ENCODE results near the gene MYO1D. TPM values are rescaled to one million over a fixed set of nuclear protein-coding genes. Genes with fewer than 3 reads are reported as not detected.

Gene MYO1D
- total RNA-seq, 1 experiment from 2014 or later = 206 TPM

DNA sequence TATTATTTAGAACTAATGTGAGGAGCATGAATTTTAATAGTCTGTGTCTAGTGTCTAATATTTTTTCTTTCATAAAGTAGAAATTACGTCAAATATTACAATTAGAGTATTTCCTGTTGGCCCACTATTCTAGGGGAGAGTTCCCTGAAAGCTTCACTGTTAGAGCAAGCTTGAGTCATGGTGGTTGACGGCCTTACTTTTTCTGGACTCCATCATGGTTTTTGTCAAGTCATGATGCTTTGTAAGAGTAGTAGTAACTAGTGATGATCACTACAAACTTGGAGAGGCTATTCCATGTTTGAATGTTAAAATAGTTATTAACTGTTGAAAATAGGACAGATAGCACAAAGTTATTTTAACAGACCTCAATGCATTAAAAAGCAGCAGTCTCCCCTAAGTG is 431.0 kb downstream of the MYO1D start:
- intact Hi-C loops (cut with micrococcal nuclease; ENCODE audit: unreplicated experiment) = no loop called here
- no TSS peak for BruUV-seq (replicated peaks)
- H3K4me3 Mint-ChIP-seq (ENCODE audit: unreplicated experiment) = peak overlapping the region; percentile 75
- Histone ChIP-seq H3K36me3 (ENCODE audit: control insufficient read depth, insufficient read depth, low read length) (no peaks in the 10 kb centered on the region; the same call in none of the 2 replicates), H3K4me3 (ENCODE audit: low read depth, low read length) (peak overlapping the region; percentile 93), H3K4me1 (peaks cover 18% of the 10 kb centered on the region), H3K9me3 (no peaks in the 10 kb centered on the region), H3K27me3 (replicated peaks; ENCODE audit: control insufficient read depth, insufficient read depth, low read length) (no peaks in the 10 kb centered on the region)
- H3K27ac Mint-ChIP-seq (ENCODE audit: unreplicated experiment) = peak overlapping the region; percentile 37
- ChIA-PET POLR2A (no interaction called here), CTCF (no interaction called here)
- peaks cover 66% of the 10 kb centered on the region for H3K36me3 Mint-ChIP-seq (ENCODE audit: insufficient read depth, unreplicated experiment)
- no peaks in the 10 kb centered on the region for H3K9me3 Mint-ChIP-seq (ENCODE audit: unreplicated experiment)
- H3K4me1 Mint-ChIP-seq (ENCODE audit: low read depth, unreplicated experiment) = peaks cover 17% of the 10 kb centered on the region
- TF ChIP-seq, protein P1, sequence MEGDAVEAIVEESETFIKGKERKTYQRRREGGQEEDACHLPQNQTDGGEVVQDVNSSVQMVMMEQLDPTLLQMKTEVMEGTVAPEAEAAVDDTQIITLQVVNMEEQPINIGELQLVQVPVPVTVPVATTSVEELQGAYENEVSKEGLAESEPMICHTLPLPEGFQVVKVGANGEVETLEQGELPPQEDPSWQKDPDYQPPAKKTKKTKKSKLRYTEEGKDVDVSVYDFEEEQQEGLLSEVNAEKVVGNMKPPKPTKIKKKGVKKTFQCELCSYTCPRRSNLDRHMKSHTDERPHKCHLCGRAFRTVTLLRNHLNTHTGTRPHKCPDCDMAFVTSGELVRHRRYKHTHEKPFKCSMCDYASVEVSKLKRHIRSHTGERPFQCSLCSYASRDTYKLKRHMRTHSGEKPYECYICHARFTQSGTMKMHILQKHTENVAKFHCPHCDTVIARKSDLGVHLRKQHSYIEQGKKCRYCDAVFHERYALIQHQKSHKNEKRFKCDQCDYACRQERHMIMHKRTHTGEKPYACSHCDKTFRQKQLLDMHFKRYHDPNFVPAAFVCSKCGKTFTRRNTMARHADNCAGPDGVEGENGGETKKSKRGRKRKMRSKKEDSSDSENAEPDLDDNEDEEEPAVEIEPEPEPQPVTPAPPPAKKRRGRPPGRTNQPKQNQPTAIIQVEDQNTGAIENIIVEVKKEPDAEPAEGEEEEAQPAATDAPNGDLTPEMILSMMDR (IDR thresholded peaks at IDR 0.05; ENCODE audit: insufficient read depth in 1 of 2, low read depth in 1 of 2, low read length in 1 of 2, severe bottlenecking in 1 of 2, unreplicated experiment in 1 of 2) = no peak
- no peaks in the 10 kb centered on the region for H3K27me3 Mint-ChIP-seq (ENCODE audit: insufficient read depth, unreplicated experiment)
- DNase-seq = no peak

DNA sequence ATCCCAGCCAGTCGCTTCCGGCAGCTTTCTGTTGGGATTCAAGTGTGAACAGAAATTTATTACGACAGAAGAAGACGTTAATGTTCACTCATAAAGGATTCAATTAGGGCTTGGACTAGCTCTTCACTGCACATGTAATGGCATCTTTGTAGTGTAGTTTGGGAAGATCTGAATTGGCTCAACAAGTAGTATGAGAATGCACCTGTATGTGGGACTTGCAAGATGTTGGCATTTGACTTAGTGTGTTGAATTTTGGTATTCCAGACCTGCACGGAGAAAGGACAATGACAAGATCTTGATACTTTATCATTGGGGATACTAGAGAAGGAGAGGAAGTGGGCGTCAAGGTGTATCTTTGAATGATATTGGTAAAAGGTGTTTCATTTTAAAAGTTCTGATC is 431.4 kb downstream of the MYO1D start:
- POLR2A ChIA-PET = interaction anchor here (1.0 kb wide), 1 partner anchor 24 kb away, joined by 4 read pairs; no protein-coding TSS in a partner anchor
- BruUV-seq (replicated peaks) = TSS peak; percentile 47
- Histone ChIP-seq H3K4me3 (ENCODE audit: low read depth, low read length) (peak overlapping the region; percentile 93), H3K27me3 (replicated peaks; ENCODE audit: control insufficient read depth, insufficient read depth, low read length) (no peaks in the 10 kb centered on the region), H3K4me1 (peaks cover 20% of the 10 kb centered on the region), H3K9me3 (no peaks in the 10 kb centered on the region), H3K36me3 (ENCODE audit: control insufficient read depth, insufficient read depth, low read length) (no peaks in the 10 kb centered on the region; the same call in 1 of the 2 replicates)
- H3K4me1 Mint-ChIP-seq (ENCODE audit: low read depth, unreplicated experiment) = peaks cover 22% of the 10 kb centered on the region
- H3K9me3 Mint-ChIP-seq (ENCODE audit: unreplicated experiment) = no peaks in the 10 kb centered on the region
- H3K27me3 Mint-ChIP-seq (ENCODE audit: insufficient read depth, unreplicated experiment) = no peaks in the 10 kb centered on the region
- intact Hi-C loops (cut with micrococcal nuclease; ENCODE audit: unreplicated experiment) = no loop called here
- H3K36me3 Mint-ChIP-seq (ENCODE audit: insufficient read depth, unreplicated experiment) = peaks cover 61% of the 10 kb centered on the region
- no peak for DNase-seq
- peak overlapping the region; percentile 37 for H3K27ac Mint-ChIP-seq (ENCODE audit: unreplicated experiment)
- TF ChIP-seq, protein P1 (IDR thresholded peaks at IDR 0.05; ENCODE audit: insufficient read depth in 1 of 2, low read depth in 1 of 2, low read length in 1 of 2, severe bottlenecking in 1 of 2, unreplicated experiment in 1 of 2) = no peak
- H3K4me3 Mint-ChIP-seq (ENCODE audit: unreplicated experiment) = peak overlapping the region; percentile 75
- CTCF ChIA-PET = interaction anchor here (1.2 to 1.8 kb wide), 2 partner anchors 43 to 193 kb away, joined by 3 to 7 read pairs; no protein-coding TSS in a partner anchor

DNA sequence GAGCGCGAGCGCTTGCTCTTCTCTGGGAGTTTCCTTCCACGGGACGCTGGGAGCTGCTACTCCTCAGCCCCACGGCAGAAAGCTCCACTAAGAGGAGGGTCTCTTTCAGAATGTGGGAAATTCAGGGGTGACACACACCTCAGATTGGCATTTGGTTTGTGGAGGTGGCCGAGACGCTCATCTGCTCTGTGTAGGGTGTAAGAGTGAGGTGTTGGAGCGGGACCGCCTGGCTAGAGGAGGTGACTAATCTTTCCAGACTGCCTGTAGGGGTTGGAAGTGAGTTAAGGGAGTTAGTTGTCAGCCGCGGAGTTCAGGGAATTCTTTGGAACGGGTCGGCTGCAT is 431.9 kb downstream of the MYO1D start:
- ChIA-PET CTCF (interaction anchor here (1.1 to 1.8 kb wide), 4 partner anchors 44 to 192 kb away, joined by 3 to 7 read pairs (median 5); no protein-coding TSS in a partner anchor), POLR2A (interaction anchor here (0.6 to 1.5 kb wide), 6 partner anchors 13 to 103 kb away, joined by 3 to 18 read pairs (median 4); partner anchors contain the start of gene CDK5R1)
- intact Hi-C loops (cut with micrococcal nuclease; ENCODE audit: unreplicated experiment) = no loop called here
- peaks cover 56% of the 10 kb centered on the region for H3K36me3 Mint-ChIP-seq (ENCODE audit: insufficient read depth, unreplicated experiment)
- peaks cover 22% of the 10 kb centered on the region for H3K4me1 Mint-ChIP-seq (ENCODE audit: low read depth, unreplicated experiment)
- TF ChIP-seq, protein P1 (IDR thresholded peaks at IDR 0.05; ENCODE audit: insufficient read depth in 1 of 2, low read depth in 1 of 2, low read length in 1 of 2, severe bottlenecking in 1 of 2, unreplicated experiment in 1 of 2) = no peak
- H3K36me3 ChIP-seq (ENCODE audit: control insufficient read depth, insufficient read depth, low read length) = no peaks in the 10 kb centered on the region; the same call in 1 of the 2 replicates
- H3K9me3 ChIP-seq = no peaks in the 10 kb centered on the region
- peaks cover 20% of the 10 kb centered on the region for H3K4me1 ChIP-seq
- H3K4me3 Mint-ChIP-seq (ENCODE audit: unreplicated experiment) = peak overlapping the region; percentile 75
- H3K9me3 Mint-ChIP-seq (ENCODE audit: unreplicated experiment) = no peaks in the 10 kb centered on the region
- H3K27me3 ChIP-seq (replicated peaks; ENCODE audit: control insufficient read depth, insufficient read depth, low read length) = no peaks in the 10 kb centered on the region
- H3K27ac Mint-ChIP-seq (ENCODE audit: unreplicated experiment) = peak overlapping the region; percentile 37
- H3K27me3 Mint-ChIP-seq (ENCODE audit: insufficient read depth, unreplicated experiment) = no peaks in the 10 kb centered on the region
- BruUV-seq (replicated peaks) = no TSS peak
- peak overlapping the region; percentile 93 for H3K4me3 ChIP-seq (ENCODE audit: low read depth, low read length)
- DNase-seq = peak; percentile 55 to 59
